Neuron (in vitro differentiated cells): ENCODE data around the gene INTS14.

Experiments
- H2AFZ ChIP-seq: one replicate; pipeline ENCODE4 v1.6.1; 2013; ENCODE audit warnings: low read depth, mild to moderate bottlenecking, inconsistent platforms, low read length, moderate library complexity
- H3K27me3 ChIP-seq: one replicate; pipeline ENCODE4 v1.6.1; 2013; ENCODE audit warnings: low read length; ENCODE audit not compliant: insufficient read depth
- H3K36me3 ChIP-seq: one replicate; pipeline ENCODE4 v1.6.1; 2013; ENCODE audit warnings: low read length; ENCODE audit not compliant: insufficient read depth
- H3K4me1 ChIP-seq: one replicate; pipeline ENCODE4 v1.6.1; 2013; ENCODE audit warnings: low read length; ENCODE audit not compliant: insufficient read depth
- H3K4me3 ChIP-seq: 2 replicates; pipeline ENCODE4 v1.5.1; 2013; ENCODE audit warnings: mild to moderate bottlenecking, low read length, moderate library complexity
- H3K9me3 ChIP-seq: one replicate; pipeline ENCODE4 v1.6.1; 2013; ENCODE audit warnings: low read length

The INTS14 gene

GRCh38 chr15:65610871-65611718 lies at the start of gene INTS14:
TSS of gene INTS14 (minus strand) at chr15:65611131. CDS start at chr15:65607380, 3,751 bp downstream.
- Histone ChIP-seq H3K36me3 (peaks cover 6% of the 10 kb centered on the region), H3K4me3 (peak within 1 kb of the TSS; percentile 68), H3K27me3 (no peaks in the 10 kb centered on the region), H3K4me1 (peaks cover 24% of the 10 kb centered on the region), H3K9me3 (no peaks in the 10 kb centered on the region), H2AFZ (peak within 1 kb of the TSS; percentile 69)

- Histone ChIP-seq H3K27me3 (no peaks in the 10 kb centered on the region), H3K4me3 (no peak overlapping the region), H3K36me3 (peaks cover 4% of the 10 kb centered on the region), H3K4me1 (no peaks in the 10 kb centered on the region), H2AFZ (no peak overlapping the region), H3K9me3 (no peaks in the 10 kb centered on the region)
Observed at GRCh38 chr15:65659502-65660052, 48.6 kb upstream of the INTS14 start.

GRCh38 chr15:65655457-65655856 lies 44.5 kb upstream of the INTS14 start:
- Histone ChIP-seq H3K4me1 (no peaks in the 10 kb centered on the region), H3K9me3 (no peaks in the 10 kb centered on the region), H2AFZ (no peak overlapping the region), H3K27me3 (no peaks in the 10 kb centered on the region), H3K4me3 (no peak overlapping the region), H3K36me3 (peaks cover 2% of the 10 kb centered on the region)

GRCh38 chr15:65655026-65655425 lies 44.1 kb upstream of the INTS14 start:
- peaks cover 2% of the 10 kb centered on the region for H3K36me3 ChIP-seq
- H3K4me1 ChIP-seq: no peaks in the 10 kb centered on the region
- H3K27me3 ChIP-seq: no peaks in the 10 kb centered on the region
- H2AFZ ChIP-seq: no peak overlapping the region
- H3K4me3 ChIP-seq: no peak overlapping the region
- no peaks in the 10 kb centered on the region for H3K9me3 ChIP-seq

GRCh38 chr15:65653801-65654521 lies 43.0 kb upstream of the INTS14 start:
- Histone ChIP-seq H2AFZ (no peak overlapping the region), H3K9me3 (no peaks in the 10 kb centered on the region), H3K27me3 (no peaks in the 10 kb centered on the region), H3K4me3 (no peak overlapping the region), H3K4me1 (no peaks in the 10 kb centered on the region), H3K36me3 (peaks cover 2% of the 10 kb centered on the region)

GRCh38 chr15:65653341-65653740 lies 42.4 kb upstream of the INTS14 start:
- Histone ChIP-seq H3K4me1 (no peaks in the 10 kb centered on the region), H3K9me3 (no peaks in the 10 kb centered on the region), H3K4me3 (no peak overlapping the region), H3K36me3 (peaks cover 2% of the 10 kb centered on the region), H2AFZ (no peak overlapping the region), H3K27me3 (no peaks in the 10 kb centered on the region)

GRCh38 chr15:65651831-65652749 lies 41.2 kb upstream of the INTS14 start:
- Histone ChIP-seq H3K36me3 (peaks cover 2% of the 10 kb centered on the region), H3K4me1 (no peaks in the 10 kb centered on the region), H3K9me3 (no peaks in the 10 kb centered on the region), H2AFZ (no peak overlapping the region), H3K27me3 (no peaks in the 10 kb centered on the region), H3K4me3 (no peak overlapping the region)

- Histone ChIP-seq H3K27me3 (no peaks in the 10 kb centered on the region), H2AFZ (no peak overlapping the region), H3K4me3 (no peak overlapping the region), H3K9me3 (no peaks in the 10 kb centered on the region), H3K36me3 (peaks cover 1% of the 10 kb centered on the region), H3K4me1 (no peaks in the 10 kb centered on the region)
Observed at GRCh38 chr15:65651042-65651322, 40.1 kb upstream of the INTS14 start.

GRCh38 chr15:65650312-65651041 lies 39.5 kb upstream of the INTS14 start:
- Histone ChIP-seq H3K27me3 (no peaks in the 10 kb centered on the region), H3K36me3 (no peaks in the 10 kb centered on the region), H3K9me3 (no peaks in the 10 kb centered on the region), H2AFZ (no peak overlapping the region), H3K4me3 (no peak overlapping the region), H3K4me1 (no peaks in the 10 kb centered on the region)

- Histone ChIP-seq H3K27me3 (no peaks in the 10 kb centered on the region), H3K36me3 (no peaks in the 10 kb centered on the region), H3K4me1 (no peaks in the 10 kb centered on the region), H2AFZ (no peak overlapping the region), H3K9me3 (no peaks in the 10 kb centered on the region), H3K4me3 (no peak overlapping the region)
Observed at GRCh38 chr15:65646486-65646885, 35.6 kb upstream of the INTS14 start.

- Histone ChIP-seq H2AFZ (no peak overlapping the region), H3K9me3 (no peaks in the 10 kb centered on the region), H3K27me3 (no peaks in the 10 kb centered on the region), H3K4me3 (no peak overlapping the region), H3K4me1 (no peaks in the 10 kb centered on the region), H3K36me3 (no peaks in the 10 kb centered on the region)
Observed at GRCh38 chr15:65645392-65645791, 34.5 kb upstream of the INTS14 start.

- H3K27me3 ChIP-seq: no peaks in the 10 kb centered on the region
- no peak overlapping the region for H2AFZ ChIP-seq
Observed at GRCh38 chr15:65644282-65644681, 33.4 kb upstream of the INTS14 start.

More at GRCh38 chr15:65644282-65644681, 33.4 kb upstream of the INTS14 start:
- no peaks in the 10 kb centered on the region for H3K9me3 ChIP-seq
- no peaks in the 10 kb centered on the region for H3K36me3 ChIP-seq
- no peak overlapping the region for H3K4me3 ChIP-seq
- H3K4me1 ChIP-seq: no peaks in the 10 kb centered on the region
